PC-9 (cell line): Measurements from ENCODE around the gene IGLL1. TPM values are rescaled to one million over a fixed set of nuclear protein-coding genes. Genes with fewer than 3 reads are reported as not detected.
"Not testable (repeated sequence)": the region's sequence is repeated elsewhere in the genome, so short reads cannot be mapped to it uniquely, and the experiment has no call there.

Source experiments
- Bru-seq: library from RNA; stranded (reverse); fragments of 400-500 nt; gene quantifications from one replicate; lab custom pipeline; 2021; lab: Mats Ljungman, UMichigan
- BruChase-seq, 2 experiments: library from RNA; stranded (reverse); fragments of 400-500 nt; gene quantifications; one replicate each; lab custom pipeline; 2021; lab: Mats Ljungman, UMichigan
- BruUV-seq: library from RNA; stranded (reverse); fragments of 400-500 nt; replicated peaks from 2 replicates; lab custom pipeline; 2021; lab: Mats Ljungman, UMichigan
- CTCF ChIA-PET: fragments of 300-600 bp; sonication (Branson Sonifier 250); formaldehyde crosslinking; loops from one replicate; lab custom pipeline; 2022; ENCODE audit warnings: antibody characterized with exemption; lab: Charles Lee
- POLR2A ChIA-PET: fragments of 300-600 bp; sonication (Branson Sonifier 250); formaldehyde crosslinking; loops from one replicate; lab custom pipeline; 2022; ENCODE audit warnings: antibody characterized with exemption; ENCODE audit not compliant: unreplicated experiment; lab: Charles Lee
- DNase-seq, 2 experiments: peaks; one replicate each; pipeline versions ENCODE4 v3.0.0 to v3.0.0-alpha.2; 2015 to 2022; ENCODE audit warnings: mixed read lengths in 1 of 2
- H2AFZ ChIP-seq: fragments of 200-600 bp; sonication (generic); 2 replicates; pipeline ENCODE4 v1.8.1; 2017; ENCODE audit warnings: antibody characterized with exemption
- H3F3A ChIP-seq: fragments of 200-600 bp; sonication (generic); 2 replicates; pipeline ENCODE4 v1.8.1; 2017; ENCODE audit warnings: antibody characterized with exemption, mild to moderate bottlenecking, low read depth; ENCODE audit not compliant: insufficient read depth
- H3K27ac ChIP-seq: fragments of 200-600 bp; sonication (generic); 2 replicates; pipeline ENCODE4 v1.6.1; 2016; ENCODE audit warnings: mixed run types
- H3K27me3 ChIP-seq: fragments of 200-600 bp; sonication (generic); 2 replicates; pipeline ENCODE4 v1.6.1; 2016; ENCODE audit warnings: low read depth, mixed run types; ENCODE audit not compliant: insufficient read depth
- H3K36me3 ChIP-seq: fragments of 200-600 bp; sonication (generic); 2 replicates; pipeline ENCODE4 v1.6.1; 2016; ENCODE audit warnings: low read depth, mixed run types
- H3K4me1 ChIP-seq: fragments of 200-600 bp; sonication (generic); replicated peaks from 2 replicates; pipeline ENCODE4 v1.6.1; 2016; ENCODE audit warnings: mixed run types; ENCODE audit not compliant: insufficient read depth
- H3K4me2 ChIP-seq: fragments of 200-600 bp; sonication (generic); 2 replicates; pipeline ENCODE4 v1.6.1; 2017; ENCODE audit warnings: mixed run types
- H3K4me3 ChIP-seq: fragments of 200-600 bp; sonication (generic); 2 replicates; pipeline ENCODE4 v1.6.1; 2016; ENCODE audit warnings: mixed run types
- H3K79me2 ChIP-seq: fragments of 200-600 bp; sonication (generic); 2 replicates; pipeline ENCODE4 v1.6.1; 2017; ENCODE audit warnings: low read depth, mixed run types
- H3K9me2 ChIP-seq: fragments of 200-600 bp; sonication (generic); 2 replicates; pipeline ENCODE4 v1.8.1; 2017; ENCODE audit warnings: mild to moderate bottlenecking; ENCODE audit not compliant: insufficient read depth
- H3K9me3 ChIP-seq: fragments of 200-600 bp; sonication (generic); 2 replicates; pipeline ENCODE4 v1.8.1; 2016; ENCODE audit warnings: low read depth; ENCODE audit not compliant: insufficient read depth
- H4K20me1 ChIP-seq: fragments of 200-600 bp; sonication (generic); 2 replicates; pipeline ENCODE4 v1.8.1; 2017; ENCODE audit not compliant: insufficient read depth
- CTCF ChIP-seq: fragments of 200-600 bp; sonication (generic); conservative IDR thresholded peaks from 2 replicates; pipeline ENCODE4 v1.6.1; 2017; ENCODE audit warnings: mixed run types, antibody characterized with exemption, mild to moderate bottlenecking, moderate library complexity
- EZH2 ChIP-seq: fragments of 200-600 bp; sonication (generic); IDR thresholded peaks from 2 replicates; pipeline ENCODE4 v1.8.0; 2017; ENCODE audit warnings: antibody characterized with exemption, low read depth
- intact Hi-C: fragments of 100-400 bp; cut with micrococcal nuclease; formaldehyde crosslinking; loops from one replicate; pipeline ENCODE4 v1.10.0; 2022; ENCODE audit not compliant: unreplicated experiment
- long read RNA-seq: library from polyadenylated mRNA; stranded (forward); transcript quantifications from one replicate; pipeline ENCODE4 v2.0.0, GENCODE V29; 2022
- total RNA-seq: library from RNA; stranded (reverse); gene quantifications from 2 replicates; pipeline ENCODE4 v1.2.3, GENCODE V29; 2021

IGLL1 gene
- not detected in 2 replicates for total RNA-seq
- Bru-seq, nascent RNA: not detected
- BruChase-seq, experiment 1, labeled RNA remaining after a 2-hour chase: percentile 11 among the genes with signal in this experiment
- BruChase-seq, experiment 2, labeled RNA remaining after a 6-hour chase: not detected
- long read RNA-seq: 0 reads

- no peak within 1 kb of the TSS for H3K27ac ChIP-seq
- H3K4me1 ChIP-seq: no peaks in the 10 kb centered on the region
- ChIA-PET CTCF (no interaction called here), POLR2A (no interaction called here)
- no TSS peak for BruUV-seq
- DNase-seq: no peak
- H4K20me1 ChIP-seq: no peaks in the 10 kb centered on the region
- TF ChIP-seq CTCF (no peak), EZH2 (no peak)
- peaks cover 82% of the 10 kb centered on the region for H3K27me3 ChIP-seq
- H3K9me2 ChIP-seq: no peaks in the 10 kb centered on the region
- H3K4me2 ChIP-seq: no peak within 1 kb of the TSS
- H3K4me3 ChIP-seq: no peak within 1 kb of the TSS
- no peaks in the 10 kb centered on the region for H3K36me3 ChIP-seq
- H3F3A ChIP-seq: no peaks in the 10 kb centered on the region
- H3K9me3 ChIP-seq: no peaks in the 10 kb centered on the region
- intact Hi-C loops: no loop called here
- no peaks in the 10 kb centered on the region for H3K79me2 ChIP-seq
- no peak within 1 kb of the TSS for H2AFZ ChIP-seq
Measured at GRCh38 chr22:23579870-23580575, at the start of gene IGLL1. IGLL1 (minus strand) TSS chr22:23580290; CDS start chr22:23580190, 100 bp downstream.

- H3F3A ChIP-seq, BruUV-seq, intact Hi-C loops, H3K27me3 ChIP-seq, H3K9me2 ChIP-seq, H3K4me1 ChIP-seq, H4K20me1 ChIP-seq, H3K79me2 ChIP-seq, CTCF ChIA-PET, H3K36me3 ChIP-seq, H3K4me3 ChIP-seq, H3K9me3 ChIP-seq, POLR2A ChIA-PET, H2AFZ ChIP-seq, H3K4me2 ChIP-seq, DNase-seq, H3K27ac ChIP-seq: not testable (repeated sequence)
Measured at GRCh38 chr22:23628056-23628743, 48.1 kb upstream of the IGLL1 start.

- H3K79me2 ChIP-seq, H3F3A ChIP-seq, CTCF ChIA-PET, intact Hi-C loops, H2AFZ ChIP-seq, H3K9me2 ChIP-seq, H3K4me2 ChIP-seq, H3K27me3 ChIP-seq, BruUV-seq, POLR2A ChIA-PET, H3K36me3 ChIP-seq, DNase-seq, H3K4me3 ChIP-seq, H3K4me1 ChIP-seq, H3K9me3 ChIP-seq, H4K20me1 ChIP-seq, H3K27ac ChIP-seq: not testable (repeated sequence)
Measured at GRCh38 chr22:23627401-23628055, 47.4 kb upstream of the IGLL1 start.
